SK-N-SH (cell line): ENCODE measurements around the gene NKG7. TPM values are rescaled to one million over a fixed set of nuclear protein-coding genes. Genes with fewer than 3 reads are reported as not detected.

ENCODE experiments used
- CTCF ChIA-PET: fragments of 300-600, 350-600 bp; formaldehyde crosslinking; extraction: SDS; loops from one replicate; lab custom pipeline; 2021; lab: Yijun Ruan, JAX
- POLR2A ChIA-PET: fragments of 350-600 bp; sonication (Branson Sonifier 250); formaldehyde crosslinking; extraction: SDS; loops from one replicate; lab custom pipeline; 2020; ENCODE audit warnings: antibody characterized with exemption, inconsistent platforms; lab: Yijun Ruan, JAX
- DNase-seq: peaks from one replicate; pipeline ENCODE4 v3.0.0; 2012
- H2AFZ ChIP-seq: fragments of 200-600 bp; sonication (generic); 2 replicates; pipeline ENCODE4 v1.8.1; 2016; ENCODE audit warnings: antibody characterized with exemption, mild to moderate bottlenecking, low read depth
- H3F3A ChIP-seq: fragments of 200-600 bp; sonication (generic); replicated peaks from 2 replicates; pipeline ENCODE3; 2016; ENCODE audit warnings: antibody characterized with exemption, mild to moderate bottlenecking; ENCODE audit not compliant: insufficient read depth
- H3K27ac ChIP-seq, 2 experiments: fragments of 200-500 bp in 1 of 2; fragments of 200-600 bp in 1 of 2; sonication (Bioruptor generic) in 1 of 2; sonication (generic), shearing (Covaris generic) in 1 of 2; 2 replicates each; pipeline versions ENCODE4 v1.5.1 to v1.6.1; 2014 to 2016; ENCODE audit warnings: low read depth in 2 of 2, inconsistent platforms in 1 of 2, low read length in 1 of 2, mild to moderate bottlenecking in 1 of 2, mixed read lengths in 1 of 2
- H3K27me3 ChIP-seq: fragments of 200-600 bp; sonication (generic), shearing (Covaris generic); 2 replicates; pipeline ENCODE4 v1.6.1; 2016; ENCODE audit warnings: mixed run types; ENCODE audit not compliant: insufficient read depth
- H3K36me3 ChIP-seq, 2 experiments: fragments of 200-500 bp in 1 of 2; fragments of 200-600 bp in 1 of 2; sonication (Bioruptor generic) in 1 of 2; sonication (generic) in 1 of 2; replicated peaks in 1 of 2; 2 replicates each; pipeline versions ENCODE3 to v1.5.1; 2014 to 2016; ENCODE audit warnings: low read length in 1 of 2, mild to moderate bottlenecking in 1 of 2; ENCODE audit not compliant: insufficient read depth in 2 of 2, control insufficient read depth in 1 of 2
- H3K4me1 ChIP-seq, 2 experiments: fragments of 200-500 bp in 1 of 2; fragments of 200-600 bp in 1 of 2; sonication (Bioruptor generic) in 1 of 2; sonication (generic), shearing (Covaris generic) in 1 of 2; 2 replicates each; pipeline versions ENCODE4 v1.5.1 to v1.6.1; 2014 to 2016; ENCODE audit warnings: low read depth in 1 of 2, low read length in 1 of 2, mixed run types in 1 of 2; ENCODE audit not compliant: insufficient read depth in 2 of 2, control insufficient read depth in 1 of 2
- H3K4me2 ChIP-seq: fragments of 200-600 bp; sonication (generic), shearing (Covaris generic); 2 replicates; pipeline ENCODE4 v1.6.1; 2017; ENCODE audit warnings: mixed run types
- H3K4me3 ChIP-seq, 2 experiments: fragments of 200-500 bp in 1 of 2; fragments of 200-600 bp in 1 of 2; sonication (Bioruptor generic) in 1 of 2; sonication (generic), shearing (Covaris generic) in 1 of 2; 2 replicates each; pipeline versions ENCODE4 v1.5.1 to v1.8.1; 2014 to 2016; ENCODE audit warnings: low read depth in 2 of 2, inconsistent platforms in 1 of 2, low read length in 1 of 2, mild to moderate bottlenecking in 1 of 2, mixed read lengths in 1 of 2, moderate library complexity in 1 of 2
- H3K79me2 ChIP-seq: fragments of 200-600 bp; sonication (generic); 2 replicates; pipeline ENCODE4 v1.8.1; 2017; ENCODE audit warnings: mild to moderate bottlenecking; ENCODE audit not compliant: insufficient read depth
- H3K9ac ChIP-seq: fragments of 200-600 bp; sonication (generic); 2 replicates; pipeline ENCODE4 v1.6.1; 2017; ENCODE audit warnings: mixed run types
- H3K9me2 ChIP-seq: fragments of 200-600 bp; sonication (generic); 2 replicates; pipeline ENCODE4 v1.6.1; 2017; ENCODE audit warnings: mixed run types
- H3K9me3 ChIP-seq: fragments of 200-600 bp; sonication (generic); 2 replicates; pipeline ENCODE4 v1.6.1; 2017; ENCODE audit warnings: mixed run types, mild to moderate bottlenecking, moderate library complexity
- H4K20me1 ChIP-seq: fragments of 200-600 bp; sonication (generic); 2 replicates; pipeline ENCODE4 v1.6.1; 2017; ENCODE audit warnings: mild to moderate bottlenecking, mixed run types; ENCODE audit not compliant: insufficient read depth
- CHD2 ChIP-seq: fragments of 150-350 bp; IDR thresholded peaks from 2 replicates; pipeline ENCODE4 v1.6.1; 2018; ENCODE audit warnings: low read length; ENCODE audit not compliant: partially characterized antibody
- ELF1 ChIP-seq: IDR thresholded peaks from 2 replicates; pipeline ENCODE4 v1.4.0; 2012
- EP300 ChIP-seq, 2 experiments: IDR thresholded peaks; 2 replicates each; pipeline versions ENCODE4 v1.4.0 to v1.6.1; 2012; ENCODE audit warnings: borderline replicate concordance in 1 of 2, low read depth in 1 of 2, low read length in 1 of 2
- EZH2phosphoT487 ChIP-seq: fragments of 200-600 bp; sonication (generic); IDR thresholded peaks from 2 replicates; pipeline ENCODE4 v1.6.1; 2017; ENCODE audit warnings: low read depth, mixed run types, mild to moderate bottlenecking, antibody characterized with exemption, moderate library complexity, borderline replicate concordance
- FOXJ3 ChIP-seq: sonication (generic); formaldehyde crosslinking; IDR thresholded peaks from 2 replicates; pipeline ENCODE4 v1.5.1; 2020; ENCODE audit warnings: mild to moderate bottlenecking, missing genetic modification reagents
- GABPA ChIP-seq: IDR thresholded peaks from 2 replicates; pipeline ENCODE4 v1.4.0; 2012; ENCODE audit warnings: low read depth, mild to moderate bottlenecking
- GATA2 ChIP-seq: sonication (generic); formaldehyde crosslinking; IDR thresholded peaks from 2 replicates; pipeline ENCODE4 v1.5.0; 2020; ENCODE audit warnings: mild to moderate bottlenecking, missing genetic modification reagents
- IRF3 ChIP-seq: fragments of 150-350 bp; IDR thresholded peaks from 2 replicates; pipeline ENCODE4 v1.6.1; 2016; ENCODE audit warnings: mild to moderate bottlenecking, low read depth, low read length
- MEF2A ChIP-seq: IDR thresholded peaks from 2 replicates; pipeline ENCODE4 v1.4.0; 2012; ENCODE audit warnings: low read depth, borderline replicate concordance
- NRF1 ChIP-seq: IDR thresholded peaks from 2 replicates; pipeline ENCODE4 v1.6.1; 2012; ENCODE audit warnings: low read depth, mild to moderate bottlenecking, low read length
- PBX3 ChIP-seq: IDR thresholded peaks from 2 replicates; pipeline ENCODE4; 2012
- POLR2AphosphoS5 ChIP-seq: IDR thresholded peaks from 2 replicates; pipeline ENCODE4 v1.6.1; 2012; ENCODE audit warnings: low read depth, low read length
- RAD21 ChIP-seq: IDR thresholded peaks from 2 replicates; pipeline ENCODE4 v1.6.1; 2012; ENCODE audit warnings: mild to moderate bottlenecking, low read length
- RCOR1 ChIP-seq: fragments of 150-350 bp; IDR thresholded peaks from 2 replicates; pipeline ENCODE4 v1.6.1; 2017; ENCODE audit warnings: antibody characterized with exemption, low read length
- RFX5 ChIP-seq: IDR thresholded peaks from 2 replicates; pipeline ENCODE4 v1.6.1; 2012; ENCODE audit warnings: mild to moderate bottlenecking, improper control_type of control experiment, low read length
- SMC3 ChIP-seq: IDR thresholded peaks from 2 replicates; pipeline ENCODE4 v1.6.1; 2012; ENCODE audit warnings: low read depth, low read length, improper control_type of control experiment
- TEAD4 ChIP-seq: IDR thresholded peaks from 2 replicates; pipeline ENCODE4 v1.4.0; 2012; ENCODE audit warnings: mild to moderate bottlenecking, borderline replicate concordance; ENCODE audit not compliant: insufficient read depth
- USF1 ChIP-seq: IDR thresholded peaks from 2 replicates; pipeline ENCODE4 v1.4.0; 2012; ENCODE audit warnings: low read depth, borderline replicate concordance
- ZBTB33 ChIP-seq: IDR thresholded peaks from 2 replicates; pipeline ENCODE4 v1.4.0; 2012; ENCODE audit warnings: low read depth, borderline replicate concordance
- WGBS: methylation state at CpG from one replicate; pipeline ENCODE4 v1.1.6; 2017; ENCODE audit warnings: low lambda C conversion rate; 5-methylcytosine and 5-hydroxymethylcytosine counted together
- polyA plus RNA-seq, 3 experiments: library from polyadenylated mRNA; depleted of rRNA; stranded (reverse); fragments of >200 nt; gene quantifications; 2 replicates each; pipeline ENCODE4 v1.2.3, GENCODE V29; 2012

NKG7 gene
- polyA plus RNA-seq, 1 of the 3 experiments (the other 2 are of a cell fraction) = not detected

- no peaks in the 10 kb centered on the region for H3K36me3 ChIP-seq
- no peak overlapping the region for H3K4me3 ChIP-seq
- H3K27me3 ChIP-seq = no peaks in the 10 kb centered on the region
- no peak overlapping the region for H2AFZ ChIP-seq
- H3K9me2 ChIP-seq = no peaks in the 10 kb centered on the region
- CTCF ChIA-PET = interaction anchor here (0.6 to 2.5 kb wide), 3 partner anchors 16 to 57 kb away, joined by 3 to 7 read pairs (median 5); no protein-coding TSS in a partner anchor
- H4K20me1 ChIP-seq = no peaks in the 10 kb centered on the region
- no peak for TF ChIP-seq SMC3
- TF ChIP-seq PBX3 = no peak
- 100% methylated on average over 2 of the region's 2 CpGs for WGBS
- H3K4me1 ChIP-seq = peaks cover 8 to 9% of the 10 kb centered on the region in 2 experiments; a peak in 1 of 4 replicates
- DNase-seq = no peak
- no peak overlapping the region for H3K27ac ChIP-seq
- POLR2A ChIA-PET = no interaction called here
- H3K9ac ChIP-seq = no peak overlapping the region
- H3F3A ChIP-seq = no peaks in the 10 kb centered on the region
- no peaks in the 10 kb centered on the region for H3K79me2 ChIP-seq
- H3K9me3 ChIP-seq = no peaks in the 10 kb centered on the region
- no peak overlapping the region for H3K4me2 ChIP-seq
Observed at GRCh38 chr19:51396175-51396574, 23.7 kb upstream of the NKG7 start.

GRCh38 chr19:51394050-51394836 is 21.8 kb upstream of the NKG7 start:
- H3K4me2 ChIP-seq = peak overlapping the region; percentile 90
- H3K4me1 ChIP-seq = peaks cover 8 to 9% of the 10 kb centered on the region in 2 experiments; a peak in 1 of 4 replicates
- no peaks in the 10 kb centered on the region for H3K79me2 ChIP-seq
- peak overlapping the region; percentile 72; the same call in 1 of the 2 replicates for H3K9ac ChIP-seq
- H2AFZ ChIP-seq = peak overlapping the region; percentile 97
- DNase-seq = peak; percentile 92
- no peaks in the 10 kb centered on the region for H3K9me2 ChIP-seq
- no peaks in the 10 kb centered on the region for H3K9me3 ChIP-seq
- POLR2A ChIA-PET = interaction anchor here (1.8 kb wide), 1 partner anchor 27 kb away, joined by 4 read pairs; no protein-coding TSS in a partner anchor
- CTCF ChIA-PET = interaction anchor here (0.7 to 2.5 kb wide), 9 partner anchors 9 to 120 kb away, joined by 3 to 7 read pairs (median 3); partner anchors contain the start of gene SIGLEC10
- no peaks in the 10 kb centered on the region for H3K27me3 ChIP-seq
- H3K4me3 ChIP-seq = peak overlapping the region; percentile 54 to 62
- H4K20me1 ChIP-seq = no peaks in the 10 kb centered on the region
- no peaks in the 10 kb centered on the region for H3F3A ChIP-seq
- WGBS = 3% methylated on average over 29 of the region's 45 CpGs
- no peaks in the 10 kb centered on the region for H3K36me3 ChIP-seq
- peak overlapping the region; percentile 59 to 84 for H3K27ac ChIP-seq
- TF ChIP-seq GATA2 (CRISPR knock-in tag) = no peak
- TF ChIP-seq GABPA = peak; percentile 75
- peak; percentile 75 for TF ChIP-seq ELF1
- no peak for TF ChIP-seq EZH2phosphoT487
- no peak for TF ChIP-seq RCOR1
- TF ChIP-seq SMC3 = no peak
- TF ChIP-seq POLR2AphosphoS5 = peak; percentile 72
- TF ChIP-seq MEF2A = no peak
- TF ChIP-seq EP300 (IDR thresholded peaks at IDR 0.05; ENCODE audit: borderline replicate concordance in 1 of 2, low read depth in 1 of 2, low read length in 1 of 2) = no peak
- TF ChIP-seq TEAD4 = no peak
- TF ChIP-seq ZBTB33 = peak; percentile 90
- TF ChIP-seq CHD2 = peak; percentile 94
- TF ChIP-seq RFX5 = 0 out of 2 replicates have a peak, but pooled peaks have one; percentile 40
- peak; percentile 6; the same call in 1 of the 2 replicates for TF ChIP-seq RAD21
- peak; percentile 55 for TF ChIP-seq NRF1
- no peak for TF ChIP-seq FOXJ3
- TF ChIP-seq USF1 = no peak
- TF ChIP-seq IRF3 = peak; percentile 67
